HepG2 (cell line): Measurements from ENCODE around the gene GEMIN4. TPM values are rescaled to one million over a fixed set of nuclear protein-coding genes. Genes with fewer than 3 reads are reported as not detected.

Experiments
- CBFB ChIP-seq: sonication (generic); formaldehyde crosslinking; IDR thresholded peaks from 2 replicates; pipeline ENCODE4 v1.4.0; 2020; ENCODE audit warnings: missing genetic modification reagents
- CEBPG ChIP-seq: IDR thresholded peaks from 2 replicates; pipeline ENCODE4 v1.6.1; 2016
- ESRRA ChIP-seq: sonication (generic); formaldehyde crosslinking; IDR thresholded peaks from 2 replicates; pipeline ENCODE4 v1.5.1; 2020; ENCODE audit warnings: mild to moderate bottlenecking, low read depth, missing genetic modification reagents
- MAFK ChIP-seq, 2 experiments: IDR thresholded peaks in 1 of 2; conservative IDR thresholded peaks in 1 of 2; 2 replicates each; pipeline ENCODE4 v1.6.1; 2011; ENCODE audit warnings: improper control_type of control experiment in 2 of 2, low read length in 2 of 2
- SMARCE1 ChIP-seq: fragments of 450-650 bp; IDR thresholded peaks from 2 replicates; pipeline ENCODE4 v1.6.1; 2017; ENCODE audit warnings: borderline replicate concordance
- TFAP4 ChIP-seq: sonication (generic); IDR thresholded peaks from 2 replicates; pipeline ENCODE4 v1.6.1; 2016; ENCODE audit warnings: low read depth, borderline replicate concordance
- ZBTB40 ChIP-seq, 2 experiments: fragments of 450-650 bp in 1 of 2; sonication (generic) in 1 of 2; formaldehyde crosslinking in 1 of 2; IDR thresholded peaks; 2 replicates each; pipeline versions ENCODE4 v1.6.1 to v1.8.0; 2016 to 2022; ENCODE audit warnings: antibody characterized with exemption in 1 of 2, mild to moderate bottlenecking in 1 of 2, missing genetic modification reagents in 1 of 2
- ZFP36 ChIP-seq: fragments of 150-350 bp; IDR thresholded peaks from 2 replicates; pipeline ENCODE4 v1.6.1; 2018; ENCODE audit warnings: borderline replicate concordance, low read length, low read depth; ENCODE audit not compliant: partially characterized antibody
- ZKSCAN5 ChIP-seq: sonication (generic); formaldehyde crosslinking; IDR thresholded peaks from 2 replicates; pipeline ENCODE4 v1.5.1; 2020; ENCODE audit warnings: mild to moderate bottlenecking, missing genetic modification reagents
- ZNF20 ChIP-seq: sonication (generic); formaldehyde crosslinking; IDR thresholded peaks from 2 replicates; pipeline ENCODE4 v1.4.0; 2020; ENCODE audit warnings: mild to moderate bottlenecking, moderate library complexity, missing genetic modification reagents
- ZNF33A ChIP-seq: sonication (generic); formaldehyde crosslinking; IDR thresholded peaks from 2 replicates; pipeline ENCODE4 v1.5.1; 2020; ENCODE audit warnings: missing genetic modification reagents, mild to moderate bottlenecking, moderate library complexity, borderline replicate concordance
- ZNF510 ChIP-seq: sonication (generic); formaldehyde crosslinking; IDR thresholded peaks from 2 replicates; pipeline ENCODE4 v1.4.0; 2020; ENCODE audit warnings: low read depth, mild to moderate bottlenecking, missing genetic modification reagents
- ZSCAN21 ChIP-seq: sonication (generic); formaldehyde crosslinking; IDR thresholded peaks from 2 replicates; pipeline ENCODE4 v1.8.0; 2022; ENCODE audit warnings: mild to moderate bottlenecking, missing genetic modification reagents, moderate library complexity, borderline replicate concordance
- polyA plus RNA-seq, 8 experiments: library from polyadenylated mRNA; depleted of rRNA in 3 of 8; stranded (reverse) in 7 of 8; unstranded in 1 of 8; fragments of >200 nt; fragmentation: Illumina TruSeq in 4 of 8; extraction: Trizol in 4 of 8; gene quantifications; 2 replicates each; pipeline versions ENCODE4 v1.2.1 to v1.2.3, GENCODE V29; 2011 to 2016; ENCODE audit warnings: low read depth in 4 of 8, missing spikeins in 1 of 8, mixed read lengths in 1 of 8; ENCODE audit not compliant: insufficient read depth in 1 of 8
- total RNA-seq, 5 experiments: library from RNA; depleted of rRNA; stranded (reverse); fragments of >200 nt; fragmentation: Illumina TruSeq; extraction: Trizol; gene quantifications; 2 replicates each; pipeline ENCODE4 v1.2.3, GENCODE V29; 2016; ENCODE audit warnings: low read depth in 1 of 5
- TF ChIP-seq, protein P1 (sequence below): IDR thresholded peaks from 2 replicates; pipeline ENCODE4 v1.6.1; 2012; ENCODE audit warnings: inconsistent platforms
- TF ChIP-seq, protein P2 (sequence below): IDR thresholded peaks from 2 replicates; pipeline ENCODE4 v1.6.1; 2016
- TF ChIP-seq, protein P3 (sequence below): sonication (generic); formaldehyde crosslinking; conservative IDR thresholded peaks from 2 replicates; pipeline ENCODE4 v1.8.0; 2022; ENCODE audit warnings: low read depth, missing genetic modification reagents

Gene GEMIN4
- total and polyA plus RNA-seq, 2 of the 13 experiments (the other 11 are each of a cell fraction or from before 2014, with no cell fraction given) = 10.8 to 22.7 TPM

DNA sequence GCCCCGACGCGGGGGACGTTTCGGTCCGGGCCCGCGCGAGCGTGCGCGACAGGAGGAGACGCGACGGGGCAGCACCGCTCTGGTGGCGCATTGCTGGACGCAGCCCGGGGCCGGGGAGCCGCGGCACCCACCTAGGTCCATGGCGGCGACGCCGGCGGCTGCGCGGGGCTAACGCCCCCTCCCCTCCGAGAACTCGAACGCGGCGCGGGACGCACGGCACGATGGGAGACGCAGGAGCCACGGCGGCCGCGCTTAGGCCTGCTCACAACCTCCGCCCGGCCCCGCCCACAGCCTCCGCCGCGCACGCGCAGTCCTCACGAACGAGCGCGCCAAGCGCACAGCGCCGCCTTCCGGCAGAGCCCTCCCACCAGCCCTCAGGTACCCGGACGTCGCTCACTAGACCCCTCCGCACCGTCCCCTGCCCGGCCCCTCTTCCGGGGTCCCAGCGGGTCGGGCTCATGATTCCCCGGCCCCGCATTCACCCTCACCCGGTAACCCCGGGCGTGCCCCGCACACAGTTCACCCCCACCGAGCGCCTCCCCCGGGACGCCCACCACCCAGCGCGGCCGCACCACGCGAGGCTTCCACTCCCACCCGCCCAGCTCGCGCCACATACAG lies at the start of gene GEMIN4 (continued):
- TF ChIP-seq, protein P1, sequence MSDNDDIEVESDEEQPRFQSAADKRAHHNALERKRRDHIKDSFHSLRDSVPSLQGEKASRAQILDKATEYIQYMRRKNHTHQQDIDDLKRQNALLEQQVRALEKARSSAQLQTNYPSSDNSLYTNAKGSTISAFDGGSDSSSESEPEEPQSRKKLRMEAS = peak; percentile 83
- TF ChIP-seq TFAP4 = no peak
- TF ChIP-seq ZNF510 = no peak
- TF ChIP-seq, protein P2, sequence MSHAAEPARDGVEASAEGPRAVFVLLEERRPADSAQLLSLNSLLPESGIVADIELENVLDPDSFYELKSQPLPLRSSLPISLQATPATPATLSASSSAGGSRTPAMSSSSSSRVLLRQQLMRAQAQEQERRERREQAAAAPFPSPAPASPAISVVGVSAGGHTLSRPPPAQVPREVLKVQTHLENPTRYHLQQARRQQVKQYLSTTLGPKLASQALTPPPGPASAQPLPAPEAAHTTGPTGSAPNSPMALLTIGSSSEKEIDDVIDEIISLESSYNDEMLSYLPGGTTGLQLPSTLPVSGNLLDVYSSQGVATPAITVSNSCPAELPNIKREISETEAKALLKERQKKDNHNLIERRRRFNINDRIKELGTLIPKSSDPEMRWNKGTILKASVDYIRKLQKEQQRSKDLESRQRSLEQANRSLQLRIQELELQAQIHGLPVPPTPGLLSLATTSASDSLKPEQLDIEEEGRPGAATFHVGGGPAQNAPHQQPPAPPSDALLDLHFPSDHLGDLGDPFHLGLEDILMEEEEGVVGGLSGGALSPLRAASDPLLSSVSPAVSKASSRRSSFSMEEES = no peak
- peak; percentile 77; the same call in 1 of the 2 replicates for TF ChIP-seq ZSCAN21 (CRISPR knock-in tag)
- TF ChIP-seq ZNF20 (CRISPR knock-in tag) = no peak
- TF ChIP-seq ZKSCAN5 (CRISPR knock-in tag) = 0 out of 2 replicates have a peak, but pooled peaks have one; percentile 34
- no peak for TF ChIP-seq CEBPG (CRISPR knock-in tag)
- TF ChIP-seq SMARCE1 = no peak
- TF ChIP-seq ESRRA (CRISPR knock-in tag) = no peak
- no peak for TF ChIP-seq ZFP36
- peak; percentile 62; the same call in 1 of the 2 replicates for TF ChIP-seq CBFB (CRISPR knock-in tag)
- no peak for TF ChIP-seq ZBTB40 (IDR thresholded peaks at IDR 0.05)
- TF ChIP-seq ZBTB40 (CRISPR knock-in tag; IDR thresholded peaks at IDR 0.05) = peak; percentile 19; the same call in 1 of the 2 replicates
- no peak for TF ChIP-seq MAFK (conservative IDR thresholded peaks at IDR 0.05 in 1 of 2, IDR thresholded peaks at IDR 0.05 in 1 of 2; ENCODE audit: low read length in 2 of 2)
- TF ChIP-seq, protein P3, sequence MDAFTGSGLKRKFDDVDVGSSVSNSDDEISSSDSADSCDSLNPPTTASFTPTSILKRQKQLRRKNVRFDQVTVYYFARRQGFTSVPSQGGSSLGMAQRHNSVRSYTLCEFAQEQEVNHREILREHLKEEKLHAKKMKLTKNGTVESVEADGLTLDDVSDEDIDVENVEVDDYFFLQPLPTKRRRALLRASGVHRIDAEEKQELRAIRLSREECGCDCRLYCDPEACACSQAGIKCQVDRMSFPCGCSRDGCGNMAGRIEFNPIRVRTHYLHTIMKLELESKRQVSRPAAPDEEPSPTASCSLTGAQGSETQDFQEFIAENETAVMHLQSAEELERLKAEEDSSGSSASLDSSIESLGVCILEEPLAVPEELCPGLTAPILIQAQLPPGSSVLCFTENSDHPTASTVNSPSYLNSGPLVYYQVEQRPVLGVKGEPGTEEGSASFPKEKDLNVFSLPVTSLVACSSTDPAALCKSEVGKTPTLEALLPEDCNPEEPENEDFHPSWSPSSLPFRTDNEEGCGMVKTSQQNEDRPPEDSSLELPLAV (CRISPR knock-in tag) = no peak; the same call in 1 of the 2 replicates
- TF ChIP-seq ZNF33A = no peak
